ENCODE results near the gene SYTL3.

The SYTL3 gene

DNA sequence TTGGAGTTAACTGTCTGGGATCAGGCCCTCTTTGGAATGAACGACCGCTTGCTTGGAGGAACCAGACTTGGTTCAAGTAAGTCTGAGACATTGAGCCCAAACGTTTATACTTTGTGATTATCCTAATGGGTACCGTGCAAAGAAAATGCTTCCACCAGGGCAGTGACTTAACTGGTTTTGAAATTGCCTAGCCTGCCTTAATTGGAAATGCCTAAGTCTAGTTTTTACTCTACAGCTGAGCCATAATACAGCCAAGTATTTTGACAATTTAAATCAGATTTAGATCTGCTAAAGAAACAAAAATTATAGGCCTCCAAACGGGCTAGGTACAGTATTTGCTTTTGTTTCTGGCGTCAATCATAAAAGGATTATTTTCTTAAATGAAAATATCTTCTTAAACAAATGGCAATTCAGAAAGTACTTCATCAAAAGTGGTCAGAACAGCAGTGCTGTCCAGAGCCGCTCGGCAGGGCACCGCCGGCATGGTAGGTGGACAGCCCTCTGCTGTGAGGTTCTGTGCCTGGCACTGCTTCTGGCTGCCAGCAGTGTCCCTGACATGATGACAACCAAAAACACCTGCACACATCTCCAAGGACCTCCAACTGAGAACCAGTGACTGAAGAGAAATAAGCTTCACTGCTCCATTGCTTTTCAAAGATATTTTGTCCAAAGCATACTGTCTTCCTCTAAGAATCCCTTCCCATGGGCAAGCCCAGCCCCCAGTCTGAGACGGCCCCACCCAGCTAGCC, 113.8 kb downstream of the SYTL3 start:
- no peak for DNase-seq

GRCh38 chr6:158764183-158764849, 114.5 kb downstream of the SYTL3 start:
- no peak for DNase-seq

DNA sequence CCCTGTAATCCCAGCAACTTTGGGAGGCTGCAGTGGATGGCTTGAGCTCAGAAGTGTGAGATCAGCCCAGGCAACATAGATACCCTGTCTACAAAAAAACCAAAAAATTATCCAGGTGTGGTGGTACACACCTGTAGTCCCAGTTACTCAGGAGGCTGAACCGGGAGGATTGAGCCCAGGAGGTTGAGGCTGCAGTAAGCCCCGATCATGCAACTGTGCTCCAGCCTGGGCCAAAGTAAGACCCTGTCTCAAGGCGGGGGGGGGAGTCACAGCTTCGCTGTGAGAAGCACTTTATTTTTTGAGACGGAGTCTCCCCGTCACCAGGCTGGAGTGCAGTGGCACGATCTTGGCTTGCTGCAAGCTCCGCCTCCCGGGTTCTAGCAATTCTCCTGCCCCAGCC, 115.1 kb downstream of the SYTL3 start:
- no peak for DNase-seq

- no peak for DNase-seq
Observed at GRCh38 chr6:158765499-158766068, 115.7 kb downstream of the SYTL3 start.

DNA sequence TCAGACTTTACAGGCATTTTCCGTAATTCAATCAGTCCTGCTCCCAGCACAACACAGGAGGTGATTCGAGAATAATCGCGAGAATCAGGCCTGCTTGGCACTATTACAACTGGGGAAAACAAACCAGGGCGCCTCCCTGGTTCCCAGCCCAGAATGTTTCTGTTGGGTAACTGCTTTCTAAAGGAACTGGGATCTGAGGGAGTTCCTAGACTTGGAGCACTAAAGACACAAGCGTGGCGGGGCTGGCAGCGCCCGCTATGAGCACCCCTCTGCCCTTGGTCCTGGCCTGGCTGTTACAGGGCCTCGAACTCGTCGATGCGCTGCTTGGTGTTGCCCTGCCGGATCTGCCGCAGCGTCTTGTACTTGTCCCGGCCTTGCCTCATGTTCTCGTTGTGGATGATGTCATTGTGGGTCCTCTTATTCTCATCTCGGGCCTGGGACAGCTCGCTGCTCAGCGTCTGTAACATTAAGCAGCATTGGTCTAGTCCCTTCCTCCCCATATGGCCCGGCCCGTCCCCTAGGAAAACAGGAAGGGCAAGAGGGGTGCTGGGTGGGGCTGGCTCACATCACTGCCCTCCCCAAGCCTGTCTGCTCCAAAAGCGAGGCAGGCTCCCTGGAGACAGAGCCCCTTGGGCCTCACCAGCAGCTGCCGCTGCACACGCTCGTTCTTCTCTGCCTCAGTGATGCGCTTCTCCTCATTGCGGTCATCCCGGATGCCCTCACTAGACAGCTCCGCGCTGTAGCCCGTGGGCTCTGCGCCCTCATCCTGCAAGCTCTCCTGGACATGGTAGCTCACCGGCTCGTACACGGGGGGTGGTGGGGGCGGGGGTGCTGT, 117.0 kb downstream of the SYTL3 start:
- no peak for DNase-seq

GRCh38 chr6:158767709-158768108, 117.9 kb downstream of the SYTL3 start:
- no peak for DNase-seq

DNA sequence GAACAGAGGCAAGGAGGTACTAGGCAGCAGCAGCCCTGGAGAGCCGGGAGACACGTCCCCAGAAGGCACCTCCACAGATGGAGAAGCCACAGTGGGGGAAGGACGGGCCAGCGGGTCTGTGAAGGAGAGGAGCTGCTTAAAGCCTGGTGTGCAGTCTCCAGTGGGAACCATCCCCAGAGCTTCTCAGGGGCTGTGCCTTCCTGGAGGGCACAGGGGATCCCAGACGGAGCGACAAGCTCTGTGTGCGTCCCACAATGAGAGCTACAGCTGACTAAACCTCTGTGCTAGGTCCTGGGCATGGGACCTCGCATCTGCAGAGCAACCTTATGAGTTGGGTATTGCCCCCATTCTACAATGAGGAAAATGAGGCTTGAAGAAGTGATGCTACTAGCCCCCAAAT, 118.6 kb downstream of the SYTL3 start:
- DNase-seq = no peak

DNA sequence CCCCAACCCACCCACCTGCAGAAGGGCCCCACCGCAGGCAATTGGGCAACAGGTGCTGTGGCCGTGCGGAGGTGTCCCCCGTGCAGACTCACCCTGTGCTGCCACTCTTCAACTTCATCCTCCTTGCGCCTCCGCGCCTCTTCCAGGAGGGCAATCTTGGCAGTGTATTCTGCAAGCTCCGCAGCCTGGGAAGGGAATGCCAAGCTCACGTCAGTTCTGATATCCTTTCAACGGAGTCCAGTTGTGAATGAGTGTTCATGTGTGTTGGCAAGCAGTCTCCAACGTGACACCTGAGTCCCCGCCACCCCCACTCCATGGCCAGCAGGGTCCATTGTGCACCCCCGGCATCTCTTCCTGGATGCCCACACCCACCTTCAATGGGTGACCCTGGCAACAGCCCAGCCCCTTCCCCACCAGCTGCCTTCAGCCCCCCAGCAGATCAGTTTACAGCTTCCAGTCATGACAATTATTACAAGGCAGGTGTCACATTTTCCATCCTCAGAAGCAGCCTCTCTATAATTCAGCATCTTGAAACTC, 119.4 kb downstream of the SYTL3 start:
- peak; percentile 47 for DNase-seq

DNA sequence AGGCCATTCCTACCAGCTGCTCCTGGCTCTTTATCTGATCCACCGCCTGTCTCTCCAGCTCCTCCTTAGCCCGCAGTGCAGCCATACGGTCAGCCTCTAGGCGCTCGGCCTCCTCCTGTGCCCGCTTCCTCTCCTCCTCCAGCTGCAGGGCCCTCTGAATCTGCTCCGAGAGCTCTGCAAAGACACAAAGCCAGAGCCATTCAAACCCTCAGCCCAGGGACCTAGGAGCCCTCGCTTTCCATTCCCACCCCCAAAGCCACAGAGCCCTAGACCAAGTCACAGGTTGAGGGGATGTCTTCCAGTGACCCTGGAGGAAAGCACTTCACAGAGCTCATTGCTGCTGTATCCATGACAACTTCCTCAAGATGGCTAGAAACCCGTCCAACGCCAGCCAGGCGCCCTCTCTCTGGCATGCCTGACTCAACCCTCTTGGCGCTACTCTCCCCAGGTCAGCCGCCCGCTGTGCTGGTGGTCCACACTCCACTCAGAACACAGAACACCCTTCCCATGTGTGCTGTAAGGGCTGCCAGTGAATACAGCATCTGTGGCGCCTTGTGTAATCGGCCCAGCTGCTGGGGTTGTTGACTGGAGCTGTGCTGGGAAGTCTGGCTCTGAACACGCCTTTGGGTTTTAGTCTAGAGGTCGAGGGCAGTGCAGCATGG, 120.0 kb downstream of the SYTL3 start:
- no peak for DNase-seq

DNA sequence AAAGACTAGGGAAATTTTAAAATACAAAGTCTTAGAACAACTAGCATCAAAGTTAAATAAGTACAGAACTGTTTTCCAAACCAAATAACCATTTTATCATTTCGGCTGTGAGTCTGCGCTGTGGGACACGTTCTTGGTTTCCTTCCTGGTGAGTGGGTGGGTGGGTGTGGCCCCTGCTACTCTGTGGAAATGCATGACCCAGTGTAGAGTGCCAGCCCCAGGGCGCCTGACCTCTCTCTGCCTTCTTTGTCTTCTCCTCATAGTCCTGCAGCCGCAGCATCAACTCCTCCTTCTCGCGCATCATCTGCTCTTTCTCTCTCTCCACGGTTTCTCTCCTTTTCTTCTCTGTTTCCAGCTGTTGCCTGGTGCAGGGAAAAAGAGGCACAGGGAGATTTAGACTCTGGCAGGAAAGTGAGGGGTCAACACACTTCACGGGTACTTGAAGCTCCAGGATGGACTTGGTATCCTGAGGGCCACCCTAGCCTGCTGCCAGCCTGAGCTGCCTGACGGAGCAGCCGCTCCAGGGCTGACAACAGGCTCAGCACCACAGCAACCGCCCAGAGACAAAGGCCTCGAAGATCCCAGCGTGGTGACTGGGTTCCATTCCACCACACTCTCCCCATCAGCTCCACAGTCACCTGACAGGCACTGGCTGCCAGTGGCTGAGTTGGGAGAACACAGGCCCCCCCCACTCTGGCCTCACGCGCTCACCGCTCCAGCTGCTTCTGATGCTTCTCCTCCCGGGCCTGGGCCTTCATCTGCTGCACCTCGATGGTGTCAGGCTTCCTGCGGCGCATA, 120.9 kb downstream of the SYTL3 start:
- no peak for DNase-seq

DNA sequence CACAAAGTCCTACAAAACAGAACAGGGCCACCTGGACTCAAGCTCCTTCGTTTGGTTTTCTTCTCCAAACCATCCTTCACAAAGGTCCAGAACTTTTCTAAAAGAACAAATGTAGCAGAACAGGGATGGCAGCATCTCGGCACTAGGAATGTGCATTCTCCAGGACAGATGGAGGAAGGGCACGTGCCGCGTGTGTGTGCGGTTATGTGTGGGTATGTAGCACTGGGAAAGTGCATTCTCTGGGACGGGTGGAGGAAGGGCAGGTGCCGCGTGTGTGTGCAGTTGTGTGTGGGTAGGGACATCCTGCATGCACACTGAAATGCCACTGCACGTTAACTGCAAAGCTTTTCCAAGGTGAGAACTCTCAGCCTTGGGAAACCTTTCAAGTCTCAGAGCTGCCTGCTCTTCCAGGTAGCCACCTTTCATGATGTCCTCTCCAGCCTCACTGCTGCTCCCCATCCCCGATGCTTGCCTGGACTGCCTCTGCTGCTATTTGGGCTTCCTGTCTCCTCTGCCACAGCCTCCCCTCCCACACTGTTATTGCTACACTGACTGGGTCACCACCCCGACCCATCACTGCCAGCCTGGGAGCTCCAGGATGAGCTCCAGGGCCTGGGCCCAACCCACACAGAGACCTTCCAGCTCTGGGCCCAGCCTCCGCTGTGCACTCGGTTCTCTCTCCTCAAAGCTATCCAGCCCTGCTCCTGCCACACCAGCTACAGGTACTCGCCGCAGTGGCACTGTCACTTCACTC, 121.7 kb downstream of the SYTL3 start:
- DNase-seq = no peak

GRCh38 chr6:158772172-158772571, 122.3 kb downstream of the SYTL3 start:
- DNase-seq = no peak

DNA sequence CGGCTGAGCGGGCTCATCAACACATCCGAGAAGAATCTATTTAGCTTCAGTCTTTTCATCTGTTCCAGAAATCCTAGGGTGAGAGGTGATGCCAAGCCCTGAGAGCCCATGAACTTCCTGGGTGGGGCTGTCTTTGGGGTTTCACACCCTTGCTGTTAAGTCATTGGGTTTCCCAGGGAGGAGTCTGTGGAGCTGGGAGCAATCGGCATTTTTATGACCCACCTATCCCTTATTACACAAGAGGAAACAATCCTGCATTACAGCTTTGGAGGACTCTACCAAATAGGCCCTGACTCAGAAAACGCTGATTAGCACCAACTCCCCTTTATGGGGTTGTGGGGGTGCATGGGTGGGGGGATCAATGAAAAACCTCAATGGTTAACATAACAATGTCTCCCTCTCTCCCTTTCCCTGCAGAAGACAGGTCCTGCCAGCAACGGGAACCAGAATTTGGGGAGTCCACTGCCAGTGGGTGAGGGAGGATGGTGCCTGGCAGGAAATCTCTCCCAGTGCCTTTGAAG, 123.1 kb downstream of the SYTL3 start:
- DNase-seq = no peak

DNA sequence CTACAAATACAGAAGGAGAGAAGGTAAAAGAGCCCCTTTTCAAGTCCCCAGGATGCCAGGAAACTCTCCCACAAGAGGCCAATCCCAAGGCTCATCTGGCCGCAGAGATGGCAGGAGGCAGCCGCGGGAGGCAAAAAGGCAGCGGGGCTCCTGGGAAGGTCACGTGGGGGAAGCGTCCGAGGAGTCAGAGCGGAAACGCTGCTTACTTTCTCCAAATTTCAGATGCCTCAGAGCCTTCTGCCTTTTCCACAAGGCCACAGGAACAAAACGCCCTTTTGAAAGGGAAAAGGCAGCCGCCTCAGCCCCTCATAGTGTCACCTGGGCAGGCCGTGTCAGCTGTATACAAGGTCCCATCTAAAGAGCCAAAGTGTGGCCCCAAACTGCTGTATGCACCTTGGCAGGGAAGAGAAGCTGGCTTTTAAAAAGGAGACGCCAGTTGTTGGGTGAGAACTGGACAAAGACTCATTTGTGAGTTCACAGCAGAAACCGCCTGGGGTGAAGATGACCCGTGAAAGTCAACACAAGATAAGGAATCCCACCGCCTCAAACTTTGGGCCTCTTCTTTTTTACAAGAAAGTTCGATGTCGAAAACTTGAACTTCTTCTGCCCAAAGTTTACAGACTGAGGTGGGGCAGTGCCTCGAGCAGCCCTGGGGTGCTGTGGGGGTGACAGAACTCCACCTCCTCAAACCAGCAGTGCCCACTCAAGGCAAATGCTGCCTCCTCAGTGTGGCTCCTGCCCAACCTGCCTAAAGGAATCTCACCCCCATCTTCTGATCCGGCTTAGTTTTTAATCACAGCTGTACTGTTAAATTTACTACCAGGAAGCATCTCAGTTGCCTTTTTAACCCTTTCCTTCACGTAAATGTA, 124.0 kb downstream of the SYTL3 start:
- DNase-seq = no peak

DNA sequence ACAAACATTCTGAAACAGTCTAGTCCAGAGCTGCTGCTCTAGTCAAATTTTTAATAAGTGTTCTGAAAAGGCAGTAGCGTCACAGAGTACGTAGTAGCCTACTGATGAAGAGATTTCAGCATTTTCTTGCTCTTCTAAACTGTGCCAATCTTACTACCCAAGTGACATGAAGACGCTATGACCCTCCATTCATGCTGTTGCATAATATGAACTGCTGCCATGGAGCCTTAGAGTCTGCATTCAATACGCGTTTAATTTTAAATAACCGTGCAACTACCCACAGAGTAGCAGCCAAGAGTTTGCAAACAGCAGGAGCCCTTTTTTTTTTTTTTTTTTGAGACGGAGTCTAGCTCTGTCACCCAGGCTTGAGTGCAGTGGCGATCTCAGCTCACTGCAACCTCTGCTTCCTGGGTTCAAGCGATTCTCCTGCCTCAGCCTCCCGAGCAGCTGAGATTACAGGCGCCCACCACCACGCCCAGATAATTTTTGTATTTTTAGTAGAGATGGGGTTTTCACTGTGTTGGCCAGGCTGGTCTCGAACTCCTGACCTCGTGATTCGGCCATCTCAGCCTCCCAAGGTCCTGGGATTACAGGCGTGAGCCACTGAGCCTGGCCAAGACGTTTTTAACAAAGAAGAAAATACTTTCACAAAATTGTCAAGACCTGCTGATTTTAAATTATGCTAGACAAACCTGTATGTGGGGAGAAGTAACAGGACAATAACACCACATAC, 125.0 kb downstream of the SYTL3 start:
- DNase-seq = no peak

DNA sequence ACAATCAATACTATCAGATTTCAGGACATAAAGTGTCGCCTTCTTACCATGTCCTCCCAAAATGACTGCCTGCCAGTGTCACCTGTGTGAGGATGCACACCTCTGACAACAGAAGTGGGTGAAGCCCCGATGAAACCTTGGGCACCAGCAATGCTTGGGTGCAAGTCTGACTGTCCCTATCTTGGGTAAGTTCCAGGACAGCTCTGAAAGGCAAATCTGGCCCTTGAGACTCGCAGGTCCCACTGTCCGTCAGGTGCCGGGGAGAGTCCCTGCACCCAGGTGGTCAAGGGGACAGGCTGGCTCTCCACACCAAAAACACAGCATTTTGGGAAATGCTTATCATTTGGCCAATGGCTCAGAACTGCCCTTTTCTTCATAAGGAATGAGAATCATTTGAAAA, 126.0 kb downstream of the SYTL3 start:
- DNase-seq = no peak

GRCh38 chr6:158776737-158777136, 126.9 kb downstream of the SYTL3 start:
- no peak for DNase-seq

DNA sequence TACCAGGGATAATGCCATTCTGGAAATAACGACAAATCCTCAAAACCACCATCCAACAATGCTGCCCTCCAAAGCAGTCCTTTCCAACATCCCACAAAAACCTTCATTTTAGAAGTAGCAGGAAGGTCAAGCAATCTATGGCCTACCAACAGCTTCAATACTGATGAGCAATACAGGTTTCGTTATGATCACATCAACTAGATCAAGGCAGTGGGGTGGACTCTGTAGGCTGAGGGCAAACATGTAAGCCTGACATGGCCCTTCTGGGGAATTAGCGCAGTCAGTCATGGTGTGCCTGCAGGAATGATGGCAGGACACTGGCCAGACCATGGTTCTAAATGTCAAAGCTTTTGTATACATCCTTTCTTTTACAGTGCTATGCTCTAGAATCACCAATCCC, 127.7 kb downstream of the SYTL3 start:
- no peak for DNase-seq

- no peak for DNase-seq
Observed at GRCh38 chr6:158778005-158778527, 128.2 kb downstream of the SYTL3 start.

Data from NCI-H1417 treated with DMSO at 0.1 percent for 48 hours (cell line).